HepG2 (cell line): ENCODE data around the gene MCOLN1. TPM values are rescaled to one million over a fixed set of nuclear protein-coding genes. Genes with fewer than 3 reads are reported as not detected.

Experiments
- AKNA ChIP-seq: sonication (generic); formaldehyde crosslinking; IDR thresholded peaks from 2 replicates; pipeline ENCODE4 v1.4.0; 2020; ENCODE audit warnings: missing genetic modification reagents, borderline replicate concordance
- ATAD3A ChIP-seq: sonication (generic); formaldehyde crosslinking; IDR thresholded peaks from 2 replicates; pipeline ENCODE4 v1.4.0; 2020; ENCODE audit warnings: missing genetic modification reagents
- ATM ChIP-seq: fragments of 450-650 bp; IDR thresholded peaks from 2 replicates; pipeline ENCODE4 v1.7.1; 2017; ENCODE audit warnings: mild to moderate bottlenecking, borderline replicate concordance
- CC2D1A ChIP-seq: sonication (generic); formaldehyde crosslinking; IDR thresholded peaks from 2 replicates; pipeline ENCODE4 v1.8.1; 2023; ENCODE audit warnings: mild to moderate bottlenecking, missing genetic modification reagents
- CCDC6 ChIP-seq: sonication (generic); formaldehyde crosslinking; IDR thresholded peaks from 2 replicates; pipeline ENCODE4 v1.8.1; 2022; ENCODE audit warnings: mild to moderate bottlenecking, missing genetic modification reagents, moderate library complexity
- DNMT1 ChIP-seq: sonication (generic); formaldehyde crosslinking; IDR thresholded peaks from 2 replicates; pipeline ENCODE4 v1.5.1; 2020; ENCODE audit warnings: mild to moderate bottlenecking, missing genetic modification reagents
- FOXC1 ChIP-seq: sonication (generic); formaldehyde crosslinking; IDR thresholded peaks from 2 replicates; pipeline ENCODE4 v1.8.0; 2022; ENCODE audit warnings: mild to moderate bottlenecking, missing genetic modification reagents, borderline replicate concordance
- TARDBP ChIP-seq: sonication (generic); formaldehyde crosslinking; IDR thresholded peaks from 2 replicates; pipeline ENCODE4 v1.8.0; 2022; ENCODE audit warnings: mild to moderate bottlenecking, missing genetic modification reagents
- TBX2 ChIP-seq: sonication (generic); formaldehyde crosslinking; IDR thresholded peaks from 2 replicates; pipeline ENCODE4 v1.5.0; 2020; ENCODE audit warnings: missing genetic modification reagents, mild to moderate bottlenecking, borderline replicate concordance
- THAP11 ChIP-seq: IDR thresholded peaks from 2 replicates; pipeline ENCODE4 v1.6.1; 2016; ENCODE audit warnings: missing biosample characterization, missing genetic modification reagents
- U2AF1 ChIP-seq: fragments of 200-400 bp; formaldehyde crosslinking; optimal IDR thresholded peaks from 2 replicates; pipeline ENCODE3; 2017; ENCODE audit warnings: mild to moderate bottlenecking, low read depth, low read length
- ZNF124 ChIP-seq: sonication (generic); formaldehyde crosslinking; IDR thresholded peaks from 2 replicates; pipeline ENCODE4 v1.4.0; 2020; ENCODE audit warnings: missing genetic modification reagents
- ZNF138 ChIP-seq: sonication (generic); formaldehyde crosslinking; IDR thresholded peaks from 2 replicates; pipeline ENCODE4 v1.5.0; 2020; ENCODE audit warnings: mild to moderate bottlenecking, low read depth, missing genetic modification reagents
- ZNF230 ChIP-seq: sonication (generic); formaldehyde crosslinking; IDR thresholded peaks from 2 replicates; pipeline ENCODE4 v1.4.0; 2020; ENCODE audit warnings: mild to moderate bottlenecking, missing genetic modification reagents
- ZNF292 ChIP-seq: sonication (generic); formaldehyde crosslinking; IDR thresholded peaks from 2 replicates; pipeline ENCODE4 v1.8.1; 2022; ENCODE audit warnings: mild to moderate bottlenecking, low read depth, missing genetic modification reagents, borderline replicate concordance
- ZNF335 ChIP-seq: sonication (generic); formaldehyde crosslinking; IDR thresholded peaks from 2 replicates; pipeline ENCODE4 v1.4.0; 2020; ENCODE audit warnings: missing genetic modification reagents
- ZNF367 ChIP-seq: sonication (generic); formaldehyde crosslinking; IDR thresholded peaks from 2 replicates; pipeline ENCODE4 v1.4.0; 2020; ENCODE audit warnings: missing genetic modification reagents, borderline replicate concordance
- ZNF512 ChIP-seq: sonication (generic); formaldehyde crosslinking; IDR thresholded peaks from 2 replicates; pipeline ENCODE4 v1.4.0; 2020; ENCODE audit warnings: mild to moderate bottlenecking, missing genetic modification reagents
- ZNF530 ChIP-seq: sonication (generic); formaldehyde crosslinking; IDR thresholded peaks from 2 replicates; pipeline ENCODE4 v1.5.0; 2020; ENCODE audit warnings: low read depth, mild to moderate bottlenecking, missing genetic modification reagents
- ZNF549 ChIP-seq: sonication (generic); formaldehyde crosslinking; IDR thresholded peaks from 2 replicates; pipeline ENCODE4 v1.5.0; 2020; ENCODE audit warnings: missing genetic modification reagents
- ZNF589 ChIP-seq: sonication (generic); formaldehyde crosslinking; conservative IDR thresholded peaks from 2 replicates; pipeline ENCODE4 v1.8.0; 2022; ENCODE audit warnings: mild to moderate bottlenecking, moderate library complexity, missing genetic modification reagents
- ZNF597 ChIP-seq: sonication (generic); formaldehyde crosslinking; IDR thresholded peaks from 2 replicates; pipeline ENCODE4 v1.5.0; 2020; ENCODE audit warnings: missing genetic modification reagents
- ZNF777 ChIP-seq: sonication (generic); formaldehyde crosslinking; IDR thresholded peaks from 2 replicates; pipeline ENCODE4 v1.4.0; 2020; ENCODE audit warnings: missing genetic modification reagents
- ZNF883 ChIP-seq: sonication (generic); formaldehyde crosslinking; IDR thresholded peaks from 2 replicates; pipeline ENCODE4 v1.5.1; 2020; ENCODE audit warnings: mild to moderate bottlenecking, missing genetic modification reagents; ENCODE audit errors: not compliant biosample characterization
- polyA plus RNA-seq, 8 experiments: library from polyadenylated mRNA; depleted of rRNA in 3 of 8; stranded (reverse) in 7 of 8; unstranded in 1 of 8; fragments of >200 nt; fragmentation: Illumina TruSeq in 4 of 8; extraction: Trizol in 4 of 8; gene quantifications; 2 replicates each; pipeline versions ENCODE4 v1.2.1 to v1.2.3, GENCODE V29; 2011 to 2016; ENCODE audit warnings: low read depth in 4 of 8, missing spikeins in 1 of 8, mixed read lengths in 1 of 8; ENCODE audit not compliant: insufficient read depth in 1 of 8
- total RNA-seq, 5 experiments: library from RNA; depleted of rRNA; stranded (reverse); fragments of >200 nt; fragmentation: Illumina TruSeq; extraction: Trizol; gene quantifications; 2 replicates each; pipeline ENCODE4 v1.2.3, GENCODE V29; 2016; ENCODE audit warnings: low read depth in 1 of 5

The MCOLN1 gene
- total and polyA plus RNA-seq, 2 of the 13 experiments (the other 11 are each of a cell fraction or from before 2014, with no cell fraction given): 3.4 to 15.7 TPM

- TF ChIP-seq AKNA (CRISPR knock-in tag) (no peak), ZNF589 (peak; percentile 81; the same call in 1 of the 2 replicates), ATAD3A (CRISPR knock-in tag) (no peak), ZNF367 (CRISPR knock-in tag) (no peak), ZNF138 (no peak), ZNF597 (CRISPR knock-in tag) (no peak), DNMT1 (CRISPR knock-in tag) (peak; percentile 89; the same call in 1 of the 2 replicates), ZNF292 (no peak), ZNF883 (CRISPR knock-in tag) (peak; percentile 79), ZNF530 (CRISPR knock-in tag) (no peak), THAP11 (CRISPR knock-in tag) (peak; percentile 26; the same call in 1 of the 2 replicates), ATM (no peak), ZNF335 (CRISPR knock-in tag) (no peak), TBX2 (CRISPR knock-in tag) (peak; percentile 60; the same call in 1 of the 2 replicates), ZNF512 (0 out of 2 replicates have a peak, but pooled peaks have one; percentile 23), ZNF777 (peak; percentile 48), CC2D1A (CRISPR knock-in tag) (no peak), U2AF1 (no peak), TARDBP (no peak; the same call in 1 of the 2 replicates), FOXC1 (peak; percentile 58; the same call in 1 of the 2 replicates), ZNF124 (CRISPR knock-in tag) (no peak; the same call in 1 of the 2 replicates), ZNF230 (CRISPR knock-in tag) (peak; percentile 60; the same call in 1 of the 2 replicates), ZNF549 (CRISPR knock-in tag) (no peak), CCDC6 (CRISPR knock-in tag) (no peak)
Measured at GRCh38 chr19:7500811-7501450, 21.5 kb upstream of the MCOLN1 start (continued).
